Measurements from ENCODE around the gene NUDT1.

GRCh38 chr7:2237109-2237602, 4.9 kb upstream of the NUDT1 start:
- TF ChIP-seq FOXA1 (IDR thresholded peaks at IDR 0.05) (no peak), SUZ12 (IDR thresholded peaks at IDR 0.05) (no peak), ELF4 (IDR thresholded peaks at IDR 0.05) (no peak), FOXM1 (IDR thresholded peaks at IDR 0.05; ENCODE audit: borderline replicate concordance) (no peak), TARDBP (IDR thresholded peaks at IDR 0.05) (no peak), SP1 (IDR thresholded peaks at IDR 0.05) (no peak)

Data from HEK293T (cell line).